PC-3 (cell line): ENCODE measurements around the gene SESN1.

ENCODE experiments used
- EZH2 ChIP-seq: fragments of 300-600 bp; sonication (generic); IDR thresholded peaks from one replicate; pipeline ENCODE4 v1.6.1; 2017; ENCODE audit warnings: antibody characterized with exemption, mild to moderate bottlenecking, low read length; ENCODE audit not compliant: unreplicated experiment
- TF ChIP-seq, protein P1 (sequence below): fragments of 300-600 bp; sonication (generic); conservative IDR thresholded peaks from 2 replicates; pipeline ENCODE4 v1.5.1; 2017; ENCODE audit warnings: antibody characterized with exemption, low read depth, mild to moderate bottlenecking, low read length

GRCh38 chr6:109008537-109009235 lies 86.0 kb downstream of the SESN1 start:
- TF ChIP-seq, protein P1, sequence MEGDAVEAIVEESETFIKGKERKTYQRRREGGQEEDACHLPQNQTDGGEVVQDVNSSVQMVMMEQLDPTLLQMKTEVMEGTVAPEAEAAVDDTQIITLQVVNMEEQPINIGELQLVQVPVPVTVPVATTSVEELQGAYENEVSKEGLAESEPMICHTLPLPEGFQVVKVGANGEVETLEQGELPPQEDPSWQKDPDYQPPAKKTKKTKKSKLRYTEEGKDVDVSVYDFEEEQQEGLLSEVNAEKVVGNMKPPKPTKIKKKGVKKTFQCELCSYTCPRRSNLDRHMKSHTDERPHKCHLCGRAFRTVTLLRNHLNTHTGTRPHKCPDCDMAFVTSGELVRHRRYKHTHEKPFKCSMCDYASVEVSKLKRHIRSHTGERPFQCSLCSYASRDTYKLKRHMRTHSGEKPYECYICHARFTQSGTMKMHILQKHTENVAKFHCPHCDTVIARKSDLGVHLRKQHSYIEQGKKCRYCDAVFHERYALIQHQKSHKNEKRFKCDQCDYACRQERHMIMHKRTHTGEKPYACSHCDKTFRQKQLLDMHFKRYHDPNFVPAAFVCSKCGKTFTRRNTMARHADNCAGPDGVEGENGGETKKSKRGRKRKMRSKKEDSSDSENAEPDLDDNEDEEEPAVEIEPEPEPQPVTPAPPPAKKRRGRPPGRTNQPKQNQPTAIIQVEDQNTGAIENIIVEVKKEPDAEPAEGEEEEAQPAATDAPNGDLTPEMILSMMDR, result no peak
- TF ChIP-seq EZH2, result no peak
